SKM-1 (cell line): ENCODE measurements around the gene CCDC148.
"Not testable (repeated sequence)": the region's sequence is repeated elsewhere in the genome, so short reads cannot be mapped to it uniquely, and the experiment has no call there.

Source experiments
- DNase-seq: peaks from one replicate; lab custom pipeline; 2025; ENCODE audit not compliant: unreplicated experiment; lab: John Stamatoyannopoulos, UW

Gene CCDC148

DNA sequence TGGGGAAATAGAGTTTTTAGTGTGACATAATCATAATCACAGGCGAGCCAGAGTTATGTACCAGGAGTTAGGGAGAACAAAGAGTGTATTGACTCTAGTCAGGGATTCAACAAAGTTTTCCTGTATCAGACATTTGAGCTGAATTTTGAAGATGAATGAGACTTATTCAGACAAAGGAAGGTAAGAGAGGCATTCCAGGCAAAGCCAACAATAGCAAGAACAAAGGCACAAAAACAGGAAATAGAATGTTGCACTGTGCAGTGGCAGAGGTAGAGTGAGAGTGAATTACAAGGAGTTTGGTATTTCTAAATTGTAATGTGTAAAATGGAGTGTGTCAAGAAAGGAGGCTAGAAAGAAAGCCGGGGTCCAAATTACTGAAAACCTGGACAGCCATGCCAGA, 156.2 kb downstream of the CCDC148 start:
- DNase-seq = peak; percentile 18

DNA sequence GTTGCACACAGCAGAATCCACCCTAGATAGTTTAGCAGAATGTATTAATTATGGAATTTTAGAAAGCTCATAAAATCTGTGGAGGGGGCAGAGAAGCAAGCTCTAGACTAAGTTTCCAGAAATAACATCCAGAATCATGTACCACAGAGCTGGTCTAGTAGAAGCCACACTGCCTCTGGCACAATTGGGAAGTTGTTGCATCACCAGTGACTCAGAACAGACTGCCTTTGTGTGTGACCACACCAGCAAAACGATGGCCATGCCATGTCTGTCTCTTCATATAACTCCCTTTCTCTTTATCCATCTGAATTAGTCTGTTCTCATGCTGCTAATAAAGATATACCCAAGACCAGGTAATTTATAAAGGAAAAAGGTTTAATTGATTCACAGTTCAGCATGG, 158.9 kb downstream of the CCDC148 start:
- DNase-seq = peak; percentile 63

DNA sequence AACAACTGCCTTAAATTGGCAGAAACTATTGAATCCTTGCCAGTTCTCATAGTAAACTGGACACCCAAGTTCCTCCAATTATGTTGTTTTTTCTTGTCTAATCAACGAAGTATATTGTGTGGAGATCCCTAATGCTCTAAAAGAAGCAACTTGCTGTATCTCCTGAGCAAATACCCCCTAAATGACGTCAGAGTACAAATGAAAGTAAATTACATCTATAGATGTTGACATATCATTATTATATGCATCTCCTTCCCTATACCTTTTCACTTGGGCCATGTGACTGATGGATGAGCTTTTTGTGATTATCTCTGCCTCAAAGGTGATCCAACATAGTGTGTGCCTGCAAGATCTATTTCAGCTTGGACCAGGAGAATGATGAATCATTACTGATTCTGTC, 159.4 kb downstream of the CCDC148 start:
- DNase-seq = no peak

DNA sequence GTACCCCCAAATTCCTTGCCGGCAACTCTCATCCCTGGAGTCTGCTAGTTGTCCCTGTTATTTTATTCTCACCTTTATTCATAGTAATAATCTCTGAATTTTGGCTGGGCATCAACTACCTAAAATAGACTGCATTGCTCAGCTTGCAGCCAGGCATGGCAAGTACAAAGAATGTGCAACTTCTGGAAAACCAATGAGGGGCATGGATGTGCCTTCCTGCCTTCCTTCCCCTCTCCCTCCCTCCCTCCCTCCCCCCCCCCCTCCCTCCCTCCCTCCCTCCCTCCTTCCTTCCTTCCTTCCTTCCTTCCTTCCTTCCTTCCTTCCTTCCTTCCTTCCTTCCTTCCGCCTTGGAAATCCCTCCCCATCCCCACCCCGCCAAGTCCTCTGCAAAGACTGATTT, 162.8 kb downstream of the CCDC148 start:
- DNase-seq = no peak

DNA sequence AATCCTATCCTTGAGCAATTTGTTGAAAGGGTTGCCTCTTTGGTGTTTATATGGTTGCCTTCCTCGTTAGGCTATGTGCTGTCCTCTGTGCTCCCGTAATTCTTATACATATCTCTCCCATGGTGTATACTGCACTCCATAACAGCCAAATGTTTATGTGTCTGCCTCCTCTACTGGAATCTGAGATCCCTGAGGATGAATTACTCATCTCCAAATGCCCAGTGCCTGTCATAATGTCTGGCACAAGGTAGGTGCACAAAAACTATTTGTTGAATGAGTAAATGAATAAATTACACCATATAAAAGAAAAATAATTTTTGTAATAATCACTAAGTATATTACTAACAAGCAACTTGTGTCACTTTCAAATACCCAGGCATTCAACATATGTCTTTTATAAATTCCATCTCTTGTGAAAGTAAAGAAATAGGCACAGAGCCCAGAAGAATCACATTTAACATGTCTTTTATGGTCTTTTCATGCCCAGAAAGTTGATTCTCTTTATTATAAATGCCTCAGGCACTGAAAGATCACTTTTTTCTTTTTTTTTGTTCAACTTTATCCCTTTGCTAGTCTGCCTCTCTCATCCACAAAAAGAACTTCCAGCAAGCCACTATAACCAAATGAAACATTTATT, 164.9 kb downstream of the CCDC148 start:
- no peak for DNase-seq

DNA sequence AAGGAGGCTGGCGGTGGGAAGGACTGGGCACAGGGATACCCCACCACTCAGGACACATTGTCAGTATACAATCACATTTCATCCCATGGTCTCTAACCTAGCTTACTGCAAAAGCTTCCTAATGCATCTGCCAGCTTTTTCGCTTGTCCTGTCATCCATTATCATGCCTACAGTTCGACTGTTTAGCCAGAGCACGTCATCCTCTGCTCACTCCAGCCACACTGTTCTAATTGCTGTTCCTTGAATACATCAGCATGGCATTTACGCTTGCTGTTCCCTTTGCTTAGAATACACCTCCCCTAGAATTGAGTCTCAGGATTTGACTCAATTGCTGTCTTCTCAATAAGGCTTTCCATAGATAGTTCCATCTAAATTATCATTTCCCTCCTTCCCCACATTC, 166.3 kb downstream of the CCDC148 start:
- DNase-seq = no peak

DNA sequence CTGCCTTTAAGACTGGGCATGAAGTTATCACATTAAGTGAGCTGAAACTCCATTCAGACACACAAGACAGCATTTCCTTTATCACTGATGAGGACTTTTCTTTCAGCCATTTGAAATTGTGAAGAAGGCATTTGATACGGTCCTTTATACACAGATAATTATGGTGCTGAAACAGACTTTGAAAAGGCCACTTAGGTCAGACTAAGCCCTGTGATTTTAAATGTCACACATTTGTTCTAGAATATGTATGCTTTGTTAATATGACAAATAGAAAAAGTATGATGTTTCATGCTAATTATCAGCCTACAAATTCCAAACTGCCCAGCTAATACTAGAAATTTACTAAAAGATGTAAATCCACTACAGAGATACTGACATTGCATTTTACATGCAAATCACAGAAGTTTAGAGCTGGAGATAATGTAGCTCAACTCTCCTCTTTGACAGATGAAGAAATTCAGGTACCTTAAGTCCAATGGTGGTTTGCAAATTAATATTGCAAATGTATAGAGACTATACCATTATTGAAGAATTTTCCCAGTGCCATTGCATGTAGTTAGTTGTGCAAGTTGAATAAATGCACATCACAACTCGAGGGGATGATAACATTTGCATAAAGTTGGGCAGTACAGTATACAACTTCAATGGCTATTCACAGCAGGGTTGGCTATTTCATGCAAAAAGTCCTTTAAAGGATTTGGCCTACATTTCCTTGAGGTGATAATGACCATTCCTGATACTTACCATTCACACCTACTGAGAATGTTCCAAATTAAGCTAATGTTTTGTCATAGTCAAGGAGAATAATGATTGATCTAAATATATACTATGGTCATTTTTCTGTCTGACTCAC, 179.7 kb downstream of the CCDC148 start:
- no peak for DNase-seq

DNA sequence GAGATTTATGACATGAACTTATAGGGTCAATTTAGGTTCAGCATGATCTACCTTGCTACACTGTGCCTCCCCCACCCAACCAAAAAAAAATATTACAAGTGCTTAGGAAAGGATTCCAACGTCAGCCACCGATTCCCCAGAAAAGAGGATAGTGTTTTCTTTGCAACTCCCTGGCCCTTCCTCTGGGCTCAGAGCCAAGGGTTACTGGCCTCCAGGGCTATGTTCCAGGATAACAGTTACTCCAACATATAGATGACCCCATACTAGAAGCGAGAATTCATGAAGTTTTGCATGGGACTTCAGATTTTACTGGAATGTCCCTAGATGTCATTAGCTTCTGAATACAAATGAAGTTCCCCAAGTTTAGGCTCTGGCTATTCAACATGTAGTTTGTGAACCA, 182.8 kb downstream of the CCDC148 start:
- no peak for DNase-seq

DNA sequence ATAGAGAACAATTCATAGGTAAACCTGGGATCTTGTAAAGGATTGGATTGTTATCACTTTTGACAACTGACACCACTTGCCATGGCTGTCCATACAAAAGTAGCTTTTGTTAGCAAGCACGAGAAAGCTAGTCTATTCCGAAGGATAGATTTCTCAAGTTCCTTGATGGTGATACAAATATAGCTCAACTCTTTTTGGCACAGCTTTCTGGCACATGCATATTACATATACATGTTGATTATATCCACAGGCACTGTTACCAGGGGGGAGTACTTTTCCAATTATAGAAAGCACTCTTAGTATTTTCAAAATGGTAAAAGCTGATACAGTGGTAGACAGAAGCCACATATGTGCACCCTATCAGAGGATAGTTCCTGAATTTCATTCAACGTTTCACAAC, 186.0 kb downstream of the CCDC148 start:
- no peak for DNase-seq

DNA sequence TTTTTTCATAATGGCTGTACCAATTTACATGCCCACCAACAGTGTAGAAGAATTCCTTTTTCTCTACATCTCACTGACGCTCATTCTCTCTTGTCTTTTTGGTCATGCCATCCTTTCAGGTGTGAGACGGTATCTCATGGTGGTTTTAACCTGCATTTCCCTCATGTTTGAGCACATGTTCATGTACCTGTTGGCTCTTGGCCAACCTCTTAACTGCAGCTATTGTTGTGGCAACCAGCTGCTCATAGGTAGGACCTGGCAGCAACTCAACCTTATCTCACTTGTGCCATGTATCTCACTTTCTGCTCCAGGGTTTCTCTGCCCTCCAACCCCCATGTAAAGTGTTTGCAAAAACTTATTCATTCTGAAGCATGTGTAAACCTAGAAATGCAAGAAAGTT, 187.4 kb downstream of the CCDC148 start:
- DNase-seq = no peak

DNA sequence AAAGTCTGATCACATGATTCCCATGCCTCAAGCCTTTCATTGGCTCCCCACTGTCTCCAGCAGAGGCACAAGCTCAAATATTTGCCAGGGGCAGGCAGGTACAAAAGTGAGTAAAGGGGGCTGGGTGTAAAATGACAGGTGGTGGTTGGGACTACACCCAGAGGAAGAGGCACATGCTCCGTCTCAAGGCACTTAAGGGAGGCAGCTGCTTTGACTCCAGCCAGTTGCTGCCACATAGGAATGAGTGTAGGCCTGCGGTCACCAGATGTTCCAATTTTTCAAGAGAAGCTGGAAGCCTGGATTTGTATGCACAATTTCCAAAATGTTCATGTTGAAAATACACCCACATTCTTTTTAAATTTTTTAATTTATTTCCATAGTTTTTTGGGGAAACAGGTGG, 190.4 kb downstream of the CCDC148 start:
- no peak for DNase-seq

DNA sequence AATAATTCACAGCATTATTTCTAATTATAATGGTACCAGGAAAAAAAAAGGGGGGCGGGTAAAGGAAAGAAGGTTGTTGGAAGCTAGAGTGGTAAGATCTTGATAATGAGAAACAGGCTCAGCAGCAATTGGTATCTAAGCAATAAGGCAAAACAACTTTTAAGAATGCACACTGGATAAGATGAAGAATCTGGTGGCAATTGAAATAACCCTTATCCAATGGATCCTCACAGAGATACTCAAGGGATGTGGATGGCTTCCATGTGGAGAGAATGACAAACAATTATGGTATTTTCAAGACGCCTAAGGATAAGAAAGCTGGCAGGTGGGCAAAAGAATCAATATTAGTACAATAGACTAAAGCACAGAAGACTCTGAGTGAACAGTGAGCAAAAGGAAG, 201.3 kb downstream of the CCDC148 start:
- no peak for DNase-seq

DNA sequence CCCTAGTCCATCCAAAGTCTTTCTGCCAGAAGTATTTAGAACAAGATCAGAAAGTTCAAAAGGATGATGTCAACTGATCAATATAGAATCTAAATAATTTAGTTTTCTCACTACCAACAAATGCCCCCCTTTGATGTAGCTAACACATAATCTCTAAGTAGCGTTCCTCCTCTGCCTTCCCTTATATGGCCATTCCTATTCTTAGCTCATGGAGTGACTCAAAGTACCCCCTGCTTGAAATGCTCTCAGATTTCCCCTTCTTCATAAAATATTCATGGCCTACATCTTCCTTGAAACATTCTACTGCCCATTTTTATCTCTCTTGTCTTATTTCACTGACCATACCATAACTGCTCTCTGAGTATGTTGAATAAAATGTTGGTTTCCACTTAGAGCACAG, 203.4 kb downstream of the CCDC148 start:
- DNase-seq = no peak

DNA sequence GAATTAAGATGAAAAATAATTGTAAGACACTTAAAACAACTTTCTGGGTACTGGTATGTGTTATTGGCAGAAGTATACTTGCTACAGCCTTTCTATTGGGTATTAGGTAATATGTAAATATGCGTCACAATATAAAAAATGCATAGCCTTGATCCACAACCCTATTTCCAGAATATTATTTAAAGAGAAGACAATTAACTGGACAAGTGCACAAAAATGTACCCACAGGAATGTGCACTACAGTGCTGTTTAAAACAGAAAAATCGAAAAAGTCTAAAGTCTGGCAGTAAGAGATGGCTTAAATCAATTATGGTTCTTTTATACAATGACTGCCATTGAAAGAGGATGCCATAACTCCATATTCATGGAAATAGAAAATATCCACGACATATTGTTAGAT, 205.2 kb downstream of the CCDC148 start:
- no peak for DNase-seq

DNA sequence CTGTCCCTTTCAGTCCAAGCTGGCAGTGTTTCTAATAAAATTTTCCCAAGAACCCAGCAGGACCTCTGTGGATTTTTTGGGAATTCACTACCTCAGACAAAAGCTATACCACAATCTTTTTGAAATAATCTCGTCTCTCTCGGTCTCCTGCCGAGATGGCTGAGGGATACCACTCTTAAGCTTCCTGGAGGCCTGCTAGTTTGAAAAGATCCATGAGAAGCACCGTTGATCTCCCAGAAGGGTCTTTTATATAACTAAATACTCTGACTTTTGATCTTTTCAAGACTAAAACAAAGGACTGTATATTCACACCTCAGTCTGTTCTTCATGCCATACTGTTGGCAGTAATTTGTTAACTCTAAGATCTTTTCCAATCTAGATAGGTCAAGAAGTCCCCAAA, 213.2 kb downstream of the CCDC148 start:
- DNase-seq = no peak

DNA sequence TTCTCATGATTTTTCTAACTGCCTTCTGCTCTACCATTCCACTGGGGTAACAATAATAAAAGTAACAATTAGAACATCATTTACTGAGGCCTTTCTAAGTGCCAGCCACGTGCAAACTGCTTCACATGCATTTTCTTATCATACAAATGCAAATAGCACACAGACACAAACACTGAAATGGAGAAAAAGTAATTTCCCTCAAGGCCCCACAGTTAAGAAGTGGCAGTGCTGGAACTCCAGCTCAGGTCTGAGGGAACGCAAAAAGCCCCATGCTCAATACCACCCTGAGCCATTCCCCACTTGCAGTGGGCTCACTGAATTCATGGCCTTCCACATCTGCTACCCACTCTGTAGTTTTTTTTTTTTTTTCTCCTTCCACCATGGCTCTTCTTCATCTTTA, 214.3 kb downstream of the CCDC148 start:
- no peak for DNase-seq

DNA sequence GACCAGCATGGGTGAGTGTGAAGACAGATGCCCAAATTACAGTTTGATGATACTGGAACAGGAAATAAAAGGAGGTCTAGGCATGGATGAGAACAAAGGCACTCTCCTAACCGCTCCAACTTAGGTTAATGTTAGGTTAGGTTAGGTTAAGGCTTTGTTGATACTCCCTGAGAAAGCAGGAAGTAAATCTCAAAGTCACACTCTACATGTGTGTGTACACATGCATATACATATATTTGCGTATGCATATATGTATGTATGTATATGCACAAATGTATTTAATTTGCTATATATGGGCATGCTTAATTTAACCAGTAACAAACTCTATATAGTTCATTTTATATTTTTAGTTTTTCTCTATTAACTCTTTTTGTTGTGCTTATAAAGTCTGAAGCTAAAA, 215.6 kb downstream of the CCDC148 start:
- DNase-seq = no peak

DNA sequence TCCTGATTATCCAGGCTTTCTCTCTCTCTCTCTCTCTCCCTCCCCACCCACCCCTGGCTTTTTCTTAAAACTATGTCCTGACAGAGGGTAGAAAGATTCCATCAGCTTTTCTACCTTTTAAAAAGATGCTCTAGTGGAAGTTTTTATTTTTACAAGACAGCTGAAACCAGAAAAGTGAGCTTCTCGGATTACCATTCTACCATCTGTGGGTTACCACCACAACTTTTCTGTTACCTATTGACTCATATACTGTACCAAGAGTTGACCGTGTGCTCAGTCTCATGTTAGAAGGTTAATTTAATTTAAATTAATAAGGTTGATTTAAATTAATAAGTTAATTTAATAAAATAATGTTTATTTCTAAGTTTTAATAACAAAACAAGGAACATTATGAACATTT, 217.3 kb downstream of the CCDC148 start:
- no peak for DNase-seq

DNA sequence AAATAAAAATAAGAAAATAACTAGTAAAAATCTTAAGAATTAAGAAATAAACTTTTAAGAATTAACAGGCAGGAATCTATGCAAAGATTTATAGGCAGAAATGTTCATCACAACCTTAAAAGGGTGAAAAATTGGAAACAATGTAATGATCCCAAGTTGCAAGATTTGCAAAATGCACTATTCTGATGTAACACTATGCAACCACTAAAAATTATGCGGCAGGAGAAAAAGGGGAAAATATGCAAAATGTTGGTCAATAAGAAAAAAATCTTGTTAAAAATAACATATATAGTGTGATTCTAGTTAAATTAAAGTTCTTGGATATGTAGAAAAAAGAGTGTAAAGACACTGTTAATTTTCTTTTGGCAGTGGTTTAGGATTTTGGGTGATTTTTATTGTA, 222.1 kb downstream of the CCDC148 start:
- DNase-seq = no peak

DNA sequence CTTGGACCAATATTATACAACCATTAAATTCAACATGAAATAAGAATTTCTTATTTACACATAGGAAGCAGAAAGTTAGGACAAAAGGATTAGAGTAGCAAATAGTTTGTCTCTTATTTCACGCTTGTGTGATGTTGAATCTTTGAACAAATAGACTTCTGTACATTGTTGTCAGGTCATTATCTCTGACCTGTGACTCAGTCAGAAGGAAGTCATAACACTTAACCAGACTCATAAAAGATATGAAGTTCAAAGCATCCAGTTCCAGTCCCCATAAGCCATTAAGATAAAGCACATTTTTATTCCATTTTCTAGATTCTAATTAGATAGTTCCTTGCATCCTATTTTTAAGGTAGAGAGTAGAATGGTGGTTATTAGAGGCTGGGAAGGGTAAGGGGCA, 224.1 kb downstream of the CCDC148 start:
- no peak for DNase-seq

DNA sequence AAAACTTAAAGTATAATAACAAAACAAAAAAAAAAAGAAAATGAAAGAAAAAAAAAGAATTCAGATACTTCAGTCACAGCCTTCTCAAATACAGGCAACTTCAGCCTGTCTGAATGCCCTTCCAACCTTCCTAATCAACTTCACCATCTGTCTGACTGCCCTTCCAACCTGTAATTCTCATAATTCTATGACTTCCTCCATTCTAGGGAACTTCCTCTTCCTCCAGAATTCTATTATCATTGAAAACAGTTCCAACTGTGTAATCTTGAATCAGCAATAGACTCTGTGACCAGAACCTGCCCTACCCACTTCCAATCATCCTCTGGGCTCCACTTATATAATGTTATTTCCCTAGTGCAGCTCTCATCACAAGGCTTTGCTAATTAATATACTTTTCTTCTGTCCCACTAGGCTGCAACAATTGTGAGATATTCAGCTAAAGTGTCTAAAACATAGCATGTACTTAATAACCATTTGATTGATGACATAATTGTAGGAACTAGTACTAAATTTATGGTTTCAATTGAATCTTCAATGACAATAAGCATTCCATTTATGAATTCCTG, 227.5 kb downstream of the CCDC148 start:
- no peak for DNase-seq

DNA sequence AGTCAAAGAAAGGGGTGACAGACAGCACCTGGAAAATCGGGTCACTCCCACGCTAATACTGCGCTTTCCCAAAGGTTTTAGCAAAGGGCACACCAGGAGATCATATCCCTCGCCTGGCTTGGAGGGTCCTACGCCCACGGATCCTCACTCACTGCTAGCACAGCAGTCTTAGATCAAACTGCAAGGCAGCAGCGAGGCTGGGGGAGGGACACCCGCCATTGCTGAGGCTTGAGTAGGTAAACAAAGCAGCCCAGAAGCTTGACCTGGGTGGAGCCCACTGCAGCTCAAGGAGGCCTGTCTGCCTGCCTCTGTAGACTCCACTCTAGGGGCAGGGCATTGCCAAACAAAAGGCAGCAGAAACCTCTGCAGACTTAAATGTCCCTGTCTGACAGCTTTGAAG, 233.5 kb downstream of the CCDC148 start:
- not testable (repeated sequence) for DNase-seq
